HG03565 (cell line): Measurements from ENCODE around the gene CCSER1.
"Not testable (repeated sequence)": the region's sequence is repeated elsewhere in the genome, so short reads cannot be mapped to it uniquely, and the experiment has no call there.

Experiments used
- ATAC-seq: cut with Tn5 transposase; IDR thresholded peaks from one replicate; pipeline ENCODE4 v1.9.1; 2021; ENCODE audit warnings: mild to moderate bottlenecking, moderate library complexity; ENCODE audit not compliant: unreplicated experiment

Gene CCSER1

GRCh38 chr4:91108751-91109150, 981.6 kb downstream of the CCSER1 start:
- ATAC-seq = no peak

- no peak for ATAC-seq
Observed at GRCh38 chr4:91111556-91111955, 984.4 kb downstream of the CCSER1 start.

DNA sequence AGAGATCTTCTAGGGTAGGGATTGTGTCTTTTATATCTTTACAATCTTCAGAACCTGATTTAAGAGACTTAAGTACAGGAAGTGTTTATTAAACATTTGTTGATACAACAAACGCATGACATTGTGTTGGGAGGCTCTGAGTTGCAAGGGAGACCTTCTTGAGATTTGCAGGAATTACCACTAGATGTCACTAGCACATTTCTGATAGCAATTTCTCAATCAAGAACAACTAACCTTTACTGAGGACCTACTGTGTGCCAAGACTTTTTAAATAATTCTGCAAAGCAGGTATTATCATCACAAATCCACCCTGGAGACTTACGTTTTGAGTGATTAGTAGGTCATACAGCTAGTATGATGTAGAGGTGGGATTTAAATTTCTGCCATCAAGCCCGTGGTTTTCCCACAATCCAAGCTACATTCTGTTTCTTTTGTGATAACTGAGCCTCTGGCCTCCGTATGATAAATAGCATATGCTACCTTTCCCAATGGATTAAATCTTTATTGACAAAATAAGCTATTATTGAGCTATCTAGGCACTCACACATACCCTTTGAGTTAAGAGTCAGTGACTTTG, 986.0 kb downstream of the CCSER1 start:
- no peak for ATAC-seq

DNA sequence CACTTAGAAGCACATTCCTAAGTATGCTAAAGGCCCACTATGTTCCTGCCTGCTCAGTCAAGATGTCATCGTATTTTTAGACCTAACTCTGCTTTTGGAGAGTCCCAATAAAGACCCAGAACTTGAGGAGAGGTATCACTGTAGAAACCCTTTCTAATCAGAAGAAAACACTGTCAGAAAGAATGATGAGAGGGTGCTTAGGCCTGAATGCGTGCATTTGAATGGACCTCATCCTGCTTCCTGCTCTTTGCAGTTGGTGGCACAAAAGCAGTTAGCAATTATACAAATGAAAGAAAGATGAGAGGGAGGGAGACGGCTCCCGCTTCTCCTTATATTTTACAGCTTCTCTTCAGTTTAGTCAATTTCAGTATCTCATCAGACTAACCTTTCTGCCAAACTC, 987.2 kb downstream of the CCSER1 start:
- ATAC-seq = no peak

DNA sequence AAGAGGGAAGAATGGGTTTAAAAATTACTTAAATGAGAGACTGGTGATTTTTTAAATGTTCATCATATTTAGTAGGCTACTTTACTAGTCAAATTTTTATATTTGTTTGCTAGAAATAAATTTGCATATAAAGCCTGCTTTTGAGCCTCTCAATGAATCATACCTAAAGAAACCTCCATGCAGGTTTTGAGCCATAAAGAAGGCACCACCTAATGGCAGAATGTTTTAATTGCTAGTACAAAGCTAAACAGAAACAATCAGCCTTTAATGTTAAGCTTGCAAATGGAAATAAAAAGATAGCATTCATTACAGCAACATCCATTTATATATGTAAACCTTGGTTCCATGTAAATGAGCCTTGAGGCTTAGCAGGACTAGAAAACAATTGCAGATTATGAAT, 989.7 kb downstream of the CCSER1 start:
- ATAC-seq = peak; percentile 45

DNA sequence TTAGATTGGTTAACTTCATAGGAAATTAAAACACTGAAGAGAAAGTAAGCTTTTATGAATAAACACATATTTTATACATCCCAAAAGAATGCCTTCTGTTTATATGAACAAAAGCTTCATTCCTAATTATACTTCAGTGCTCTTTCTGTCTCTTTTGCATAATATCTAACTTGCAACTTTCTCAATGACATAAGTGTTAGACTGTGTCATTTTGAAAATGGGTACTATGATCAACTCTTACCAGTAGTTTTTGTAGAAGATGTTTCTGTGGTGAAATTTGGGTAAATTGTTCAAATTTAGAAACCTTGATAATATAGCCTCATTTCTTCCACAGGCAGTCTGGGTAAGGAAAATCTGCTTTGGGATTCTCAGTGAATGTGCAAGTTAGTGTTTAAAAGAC, 991.4 kb downstream of the CCSER1 start:
- ATAC-seq = peak; percentile 57

GRCh38 chr4:91123742-91124141, 996.5 kb downstream of the CCSER1 start:
- no peak for ATAC-seq

DNA sequence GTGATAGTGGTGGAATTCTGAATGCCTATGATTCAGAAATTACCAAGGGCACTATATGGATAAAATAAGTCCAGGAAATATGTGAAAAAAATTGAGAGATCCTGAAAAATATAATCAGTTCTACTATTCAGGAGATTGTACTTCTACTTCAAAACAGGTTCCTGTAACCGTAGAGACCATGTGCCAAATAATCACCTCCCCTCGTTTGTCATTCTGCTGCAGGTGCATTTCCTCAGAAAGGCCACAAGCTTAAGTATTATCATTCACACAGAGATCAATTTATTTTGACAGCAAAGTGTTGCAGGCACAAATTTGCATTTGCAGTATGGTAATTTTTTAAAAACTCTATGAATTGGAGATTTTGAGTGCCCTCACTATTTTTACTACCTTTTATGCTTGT, 1000.0 kb downstream of the CCSER1 start:
- ATAC-seq = no peak

- ATAC-seq = no peak
Observed at GRCh38 chr4:91127831-91128230, 1000.6 kb downstream of the CCSER1 start.

GRCh38 chr4:91128519-91128918, 1001.3 kb downstream of the CCSER1 start:
- no peak for ATAC-seq

- no peak for ATAC-seq
Observed at GRCh38 chr4:91147067-91147466, 1019.9 kb downstream of the CCSER1 start.

DNA sequence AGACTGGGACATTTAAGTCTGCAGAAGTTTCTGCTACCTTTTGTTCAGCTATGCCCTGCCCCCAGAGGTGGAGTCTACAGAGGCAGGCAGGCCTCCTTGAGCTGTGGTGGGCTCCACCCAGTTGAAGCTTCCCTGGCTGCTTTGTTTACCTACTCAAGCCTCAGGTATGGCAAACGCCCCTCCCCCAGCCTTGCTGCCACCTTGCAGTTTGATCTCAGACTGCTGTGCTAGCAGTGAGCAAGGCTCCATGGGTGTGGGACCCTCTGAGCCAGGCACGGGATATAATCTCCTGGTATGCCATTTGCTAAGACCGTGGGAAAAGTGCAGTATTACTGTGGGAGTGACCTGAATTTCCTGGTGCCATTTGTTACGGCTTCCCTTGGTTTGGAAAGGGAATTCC, 1026.8 kb downstream of the CCSER1 start:
- not testable (repeated sequence) for ATAC-seq

DNA sequence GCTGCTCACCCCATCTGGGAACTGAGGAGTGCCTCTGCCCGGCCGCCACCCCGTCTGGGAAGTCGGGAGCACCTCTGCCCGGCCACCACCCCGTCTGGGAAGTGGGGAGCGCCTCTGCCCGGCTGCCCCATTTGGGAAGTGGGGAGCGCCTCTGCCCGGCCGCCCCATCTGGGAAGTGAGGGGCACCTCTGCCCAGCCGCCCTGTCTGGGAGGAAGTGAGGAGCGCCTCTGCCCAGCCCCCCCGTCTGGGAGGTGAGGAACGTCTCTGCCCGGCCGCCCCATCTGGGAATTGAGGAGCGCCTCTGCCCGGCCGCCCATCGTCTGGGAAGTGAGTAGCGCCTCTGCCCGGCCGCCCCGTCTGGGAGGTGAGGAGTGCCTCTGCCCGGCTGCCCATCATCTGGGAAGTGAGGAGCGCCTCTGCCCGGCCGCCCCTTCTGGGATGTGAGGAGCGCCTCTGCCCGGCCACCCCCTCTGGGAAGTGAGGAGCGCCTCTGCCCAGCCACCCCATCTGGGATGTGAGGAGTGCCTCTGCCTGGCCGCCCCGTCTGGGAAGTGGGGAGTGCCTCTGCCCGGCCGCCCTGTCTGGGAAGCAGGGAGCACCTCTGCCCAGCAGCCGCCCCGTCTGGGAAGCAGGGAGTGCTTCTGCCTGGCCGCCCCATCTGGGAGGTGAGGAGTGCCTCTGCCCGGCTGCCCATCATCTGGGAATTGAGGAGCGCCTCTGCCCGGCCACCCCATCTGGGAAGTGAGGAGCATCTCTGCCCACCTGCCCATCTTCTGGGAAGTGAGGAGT, 1040.9 kb downstream of the CCSER1 start:
- not testable (repeated sequence) for ATAC-seq

DNA sequence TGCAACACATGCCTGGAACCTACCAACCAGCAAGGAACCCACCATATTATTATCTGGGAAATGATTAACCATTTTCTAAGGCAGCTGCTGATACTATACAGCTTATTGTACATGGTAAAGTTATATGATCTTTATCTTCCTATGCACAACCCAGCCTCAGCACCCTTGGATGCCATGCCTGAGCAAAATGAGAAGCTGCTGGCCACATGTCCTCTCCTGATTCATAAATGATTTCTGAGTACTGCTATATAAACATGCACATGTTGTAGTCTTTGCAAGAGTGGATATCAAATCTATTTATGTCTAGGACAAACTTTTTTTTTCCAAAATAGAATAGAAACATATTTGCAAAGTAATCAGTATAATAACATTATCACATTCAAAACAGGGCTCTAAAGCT, 1043.6 kb downstream of the CCSER1 start:
- ATAC-seq = no peak

DNA sequence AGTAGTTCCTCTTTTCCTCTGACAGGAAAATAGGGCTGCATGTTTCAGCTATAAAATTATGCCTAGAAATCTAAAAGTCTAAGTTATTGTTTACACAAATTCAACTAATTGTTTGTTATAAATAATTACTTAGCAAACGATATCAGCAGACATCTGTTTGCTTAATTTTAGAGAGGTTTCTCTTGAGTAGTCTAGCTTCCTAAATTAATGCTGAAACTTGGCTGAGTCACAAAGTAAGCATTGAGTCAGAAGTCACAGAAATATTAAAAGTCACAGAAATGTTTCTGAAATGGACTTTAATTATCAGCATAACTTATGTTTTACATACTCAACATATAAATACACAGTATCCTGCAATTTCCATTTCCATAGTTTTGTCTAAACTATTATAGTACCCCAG, 1044.0 kb downstream of the CCSER1 start:
- no peak for ATAC-seq

- not testable (repeated sequence) for ATAC-seq
Observed at GRCh38 chr4:91185061-91185460, 1057.9 kb downstream of the CCSER1 start.

DNA sequence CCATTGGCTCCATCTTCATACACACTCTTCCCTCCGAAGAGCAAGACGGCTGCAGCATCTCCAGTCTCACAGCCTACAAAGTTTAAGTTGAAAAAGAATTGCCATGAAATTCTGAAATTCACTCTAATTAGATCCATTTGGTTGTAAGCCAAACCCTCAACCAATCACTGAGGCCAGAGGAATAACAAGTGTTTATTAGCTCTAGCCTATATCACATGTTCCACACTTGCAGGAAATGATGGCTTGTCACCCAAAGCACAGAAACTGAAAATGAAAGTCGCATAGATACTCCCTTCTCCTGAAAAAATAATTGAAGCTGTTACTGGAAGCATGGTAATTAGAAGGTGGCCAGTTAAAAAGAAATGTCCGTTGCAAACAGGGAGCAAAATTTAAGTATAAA, 1071.8 kb downstream of the CCSER1 start:
- no peak for ATAC-seq

DNA sequence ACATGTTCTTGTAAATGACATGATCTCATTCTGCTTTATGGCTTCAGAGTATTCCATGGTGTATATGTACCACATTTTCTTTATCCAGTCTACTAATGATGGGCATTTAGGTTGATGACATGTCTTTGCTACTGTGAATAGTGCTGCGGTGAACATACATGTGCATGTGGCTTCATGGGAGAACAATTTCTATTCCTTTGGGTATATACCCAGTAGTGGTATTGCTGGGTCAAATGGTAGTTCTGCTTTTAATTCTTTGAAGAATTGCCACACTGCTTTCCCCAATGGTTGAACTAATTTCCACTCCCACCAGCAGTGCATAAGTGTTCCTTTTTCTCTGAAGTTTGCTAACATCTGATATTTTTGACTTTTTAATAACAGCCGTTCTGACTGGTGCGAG, 1080.3 kb downstream of the CCSER1 start:
- ATAC-seq = no peak

DNA sequence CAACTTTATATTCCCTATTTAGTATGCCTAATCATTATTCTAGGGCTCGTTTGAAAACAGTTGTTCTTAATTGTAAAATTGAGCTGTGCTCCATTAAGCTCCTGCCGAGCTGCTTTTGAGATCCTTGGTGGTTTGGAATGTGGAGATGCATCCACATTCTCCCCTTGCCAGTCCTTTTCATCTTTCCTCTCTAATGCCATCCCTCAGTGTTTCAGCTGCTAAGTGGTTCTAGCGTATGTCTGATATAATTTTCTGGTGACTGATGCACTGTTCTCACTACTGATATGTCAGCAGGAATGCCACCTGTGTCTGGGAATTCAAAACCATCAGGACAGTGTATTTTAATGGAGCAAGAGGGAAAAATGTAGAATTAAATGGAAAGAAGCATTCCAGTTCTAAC, 1085.0 kb downstream of the CCSER1 start:
- ATAC-seq = no peak

DNA sequence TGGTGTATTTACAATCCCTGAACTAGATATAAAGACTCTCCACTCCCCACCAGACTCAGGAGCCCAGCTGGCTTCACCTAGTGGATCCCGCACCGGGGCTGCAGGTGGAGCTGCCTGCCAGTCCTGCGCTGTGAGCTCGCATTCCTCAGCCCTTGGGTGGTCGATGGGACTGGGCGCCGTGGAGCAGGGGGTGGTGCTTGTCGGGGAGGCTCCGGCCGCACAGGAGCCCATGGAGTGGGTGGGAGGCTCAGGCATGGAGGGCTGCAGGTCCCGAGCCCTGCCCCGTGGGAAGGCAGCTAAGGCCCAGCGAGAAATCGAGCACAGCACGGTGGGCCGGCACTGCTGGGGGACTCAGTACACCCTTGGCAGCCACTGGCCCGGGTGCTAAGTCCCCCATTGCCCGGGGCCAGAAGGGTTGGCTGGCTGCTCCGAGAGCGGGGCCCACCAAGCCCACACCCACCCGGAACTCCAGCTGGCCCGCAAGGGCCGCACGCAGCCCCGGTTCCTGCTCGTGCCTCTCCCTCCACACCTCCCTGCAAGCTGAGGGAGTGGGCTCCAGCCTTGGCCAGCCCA, 1090.7 kb downstream of the CCSER1 start:
- not testable (repeated sequence) for ATAC-seq

DNA sequence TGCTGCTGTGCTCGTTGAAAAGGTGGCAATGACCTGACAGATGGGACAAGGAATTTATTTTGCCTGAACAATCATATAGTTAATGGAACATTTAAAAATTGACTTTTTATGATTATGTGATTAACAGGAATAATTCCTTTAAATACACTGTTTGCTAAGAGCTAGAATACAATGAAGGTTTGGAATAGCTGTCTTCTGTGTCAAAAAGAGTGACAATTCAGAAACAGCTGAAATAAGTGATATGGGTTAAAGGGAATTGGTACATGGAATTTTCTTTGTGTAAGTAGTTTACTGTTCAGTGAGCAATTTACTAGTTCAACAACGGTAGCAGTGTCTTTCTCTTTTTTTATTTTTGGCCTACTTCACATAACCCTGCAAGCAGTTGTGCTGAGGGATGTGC, 1093.1 kb downstream of the CCSER1 start:
- ATAC-seq = no peak

- no peak for ATAC-seq
Observed at GRCh38 chr4:91222014-91222413, 1094.8 kb downstream of the CCSER1 start.
